GM21515 (cell line): ENCODE data around the gene GMEB2.
"Not testable (repeated sequence)": the region's sequence is repeated elsewhere in the genome, so short reads cannot be mapped to it uniquely, and the experiment has no call there.

ENCODE experiments used
- ATAC-seq: cut with Tn5 transposase; IDR thresholded peaks from one replicate; pipeline ENCODE4 v1.9.1; 2021; ENCODE audit not compliant: unreplicated experiment

Gene GMEB2

GRCh38 chr20:63639093-63639975, 12.4 kb upstream of the GMEB2 start:
- ATAC-seq, result no peak

- no peak for ATAC-seq
These were observed 10.1 kb upstream of the GMEB2 start for GRCh38 chr20:63636752-63637628.

- no peak for ATAC-seq
These were observed 8.7 kb upstream of the GMEB2 start for GRCh38 chr20:63635431-63636141.

GRCh38 chr20:63633732-63634131, 6.8 kb upstream of the GMEB2 start:
- ATAC-seq, result no peak

- not testable (repeated sequence) for ATAC-seq
These were observed 4.5 kb upstream of the GMEB2 start for GRCh38 chr20:63631426-63631825.

- ATAC-seq, result not testable (repeated sequence)
These were observed 4.1 kb upstream of the GMEB2 start for GRCh38 chr20:63630956-63631355.

GRCh38 chr20:63628246-63628975, 1.5 kb upstream of the GMEB2 start:
- no peak for ATAC-seq

GRCh38 chr20:63627751-63628245, 897 bp upstream of the GMEB2 start:
- ATAC-seq, result no peak

GRCh38 chr20:63627129-63627750, 339 bp upstream of the GMEB2 start:
- ATAC-seq, result peak; percentile 68

- no peak for ATAC-seq
These were observed 1.0 kb downstream of the GMEB2 start for GRCh38 chr20:63625771-63626423.

GRCh38 chr20:63624486-63624885, 2.4 kb downstream of the GMEB2 start:
- ATAC-seq, result no peak

- no peak for ATAC-seq
These were observed 4.2 kb downstream of the GMEB2 start for GRCh38 chr20:63622732-63623131.

GRCh38 chr20:63622096-63622495, 4.8 kb downstream of the GMEB2 start:
- no peak for ATAC-seq

- no peak for ATAC-seq
These were observed 5.9 kb downstream of the GMEB2 start for GRCh38 chr20:63620991-63621390.

GRCh38 chr20:63619505-63619904, 7.4 kb downstream of the GMEB2 start:
- ATAC-seq, result no peak

- ATAC-seq, result no peak
These were observed 7.8 kb downstream of the GMEB2 start for GRCh38 chr20:63619086-63619485.

- no peak for ATAC-seq
These were observed 8.5 kb downstream of the GMEB2 start for GRCh38 chr20:63618291-63618980.

- ATAC-seq, result no peak
These were observed 9.0 kb downstream of the GMEB2 start for GRCh38 chr20:63617876-63618265.
